GM13977 (cell line): Measurements from ENCODE around the gene PCDHGC3.

ENCODE experiments used
- DNase-seq: peaks from one replicate; pipeline ENCODE4 v3.0.0; 2012; ENCODE audit warnings: low spot score
- in situ Hi-C: fragments of 300-500 bp; cut with MboI; formaldehyde crosslinking; loops from one replicate; pipeline ENCODE4 v1.12.0; 2022; ENCODE audit warnings: low sequenced_read_pairs, low pct_unique_long_range_greater_than_20kb, mixed read lengths, inconsistent platforms; ENCODE audit not compliant: unreplicated experiment
- TF ChIP-seq, protein P1 (sequence below): IDR thresholded peaks from 2 replicates; pipeline ENCODE4 v1.5.1; 2012; ENCODE audit warnings: mild to moderate bottlenecking, control low read depth; ENCODE audit not compliant: insufficient read depth; ENCODE audit errors: extremely low read depth, missing control alignments

Gene PCDHGC3

DNA sequence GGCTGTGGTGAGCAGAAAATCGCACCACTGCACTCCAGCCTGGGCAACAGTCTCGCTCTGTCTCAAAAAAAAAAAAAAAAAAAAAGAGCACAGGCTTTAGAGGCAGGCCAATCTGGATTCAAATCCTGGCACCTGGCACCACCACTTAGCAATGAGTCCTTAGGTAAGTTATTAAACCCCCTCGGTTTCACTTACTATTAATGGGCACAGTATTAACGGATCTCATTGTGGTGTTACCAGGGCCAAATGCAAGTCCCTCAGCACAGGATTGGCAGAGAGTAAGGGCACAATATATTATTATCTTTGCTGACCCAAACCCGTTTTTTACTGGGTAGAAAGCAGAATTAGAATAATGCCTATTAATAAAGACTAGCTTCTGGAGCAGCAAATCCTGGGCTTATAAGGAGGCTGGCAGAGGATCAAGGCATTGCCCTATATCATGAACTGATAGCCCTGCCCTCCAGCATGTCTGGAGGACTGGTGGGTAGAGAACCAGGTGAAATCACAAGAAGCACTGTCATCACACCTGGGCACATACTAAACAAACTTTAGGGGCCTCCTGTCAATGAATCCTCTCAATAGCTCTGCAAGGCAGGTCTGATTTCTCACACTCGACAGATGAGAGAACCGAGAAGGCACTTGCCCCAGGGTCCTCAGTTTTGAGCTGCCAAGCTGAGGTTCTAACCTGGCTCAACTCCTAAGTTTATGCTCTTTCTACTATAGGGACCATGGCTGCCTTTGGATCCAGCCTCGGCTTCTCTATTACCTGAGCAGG is 30.8 kb downstream of the PCDHGC3 start:
- in situ Hi-C loops, result no loop called here
- TF ChIP-seq, protein P1, sequence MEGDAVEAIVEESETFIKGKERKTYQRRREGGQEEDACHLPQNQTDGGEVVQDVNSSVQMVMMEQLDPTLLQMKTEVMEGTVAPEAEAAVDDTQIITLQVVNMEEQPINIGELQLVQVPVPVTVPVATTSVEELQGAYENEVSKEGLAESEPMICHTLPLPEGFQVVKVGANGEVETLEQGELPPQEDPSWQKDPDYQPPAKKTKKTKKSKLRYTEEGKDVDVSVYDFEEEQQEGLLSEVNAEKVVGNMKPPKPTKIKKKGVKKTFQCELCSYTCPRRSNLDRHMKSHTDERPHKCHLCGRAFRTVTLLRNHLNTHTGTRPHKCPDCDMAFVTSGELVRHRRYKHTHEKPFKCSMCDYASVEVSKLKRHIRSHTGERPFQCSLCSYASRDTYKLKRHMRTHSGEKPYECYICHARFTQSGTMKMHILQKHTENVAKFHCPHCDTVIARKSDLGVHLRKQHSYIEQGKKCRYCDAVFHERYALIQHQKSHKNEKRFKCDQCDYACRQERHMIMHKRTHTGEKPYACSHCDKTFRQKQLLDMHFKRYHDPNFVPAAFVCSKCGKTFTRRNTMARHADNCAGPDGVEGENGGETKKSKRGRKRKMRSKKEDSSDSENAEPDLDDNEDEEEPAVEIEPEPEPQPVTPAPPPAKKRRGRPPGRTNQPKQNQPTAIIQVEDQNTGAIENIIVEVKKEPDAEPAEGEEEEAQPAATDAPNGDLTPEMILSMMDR, result no peak
- no peak for DNase-seq

DNA sequence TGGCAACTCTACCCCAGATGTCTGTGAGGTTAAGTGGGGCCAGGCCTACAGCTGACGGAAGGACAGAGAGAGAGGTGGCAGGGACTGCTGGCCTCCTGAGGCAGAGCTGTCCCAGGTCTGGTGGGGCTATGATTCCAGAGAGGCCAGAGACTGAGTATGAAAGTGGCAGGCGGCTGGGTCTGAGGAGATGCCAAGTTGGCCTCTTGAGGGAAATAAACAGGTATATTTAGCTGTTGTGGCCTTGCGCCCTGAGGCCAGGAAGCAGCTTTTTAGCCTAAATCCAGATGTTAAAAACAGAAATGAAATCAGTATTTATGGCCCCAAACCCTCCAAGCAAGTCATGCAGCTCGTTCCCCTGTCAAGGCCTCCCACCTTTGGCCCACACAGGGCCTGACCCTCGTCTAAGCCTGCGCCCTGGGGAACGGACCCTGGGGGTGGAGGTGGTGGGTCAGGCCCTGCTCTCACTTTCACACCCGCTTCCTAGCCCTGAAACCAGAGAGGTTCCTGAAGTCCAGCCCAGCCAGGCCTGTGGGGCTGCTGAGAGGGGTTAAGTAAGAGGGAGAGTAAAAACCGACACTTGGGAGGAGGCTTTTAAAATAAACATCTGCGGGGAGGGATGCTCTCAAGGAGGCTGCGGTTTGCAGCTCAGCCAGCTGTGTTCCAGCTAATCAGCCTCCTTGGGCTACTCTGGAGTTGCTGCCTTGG is 31.8 kb downstream of the PCDHGC3 start:
- DNase-seq, result peak; percentile 46
- TF ChIP-seq, protein P1, result no peak
- in situ Hi-C loops, result no loop called here

DNA sequence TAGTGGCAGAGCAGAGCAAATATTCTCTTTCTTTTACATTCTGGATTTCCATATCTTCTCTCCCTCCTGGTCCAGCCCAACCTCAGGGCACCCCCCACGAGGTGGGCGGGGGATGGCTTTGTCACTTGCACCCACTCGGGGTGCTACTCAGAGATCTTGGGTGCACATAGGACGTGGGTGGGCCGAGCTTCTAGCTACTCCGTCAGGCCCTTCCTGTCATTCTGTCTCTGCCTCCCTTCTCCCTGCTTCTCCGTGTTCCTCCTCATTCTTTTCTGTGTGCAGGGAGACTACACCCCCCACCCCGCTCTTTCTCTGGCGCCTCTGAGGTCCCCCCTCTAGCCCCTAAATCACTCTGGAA is 32.7 kb downstream of the PCDHGC3 start:
- TF ChIP-seq, protein P1, result no peak
- in situ Hi-C loops, result no loop called here
- peak; percentile 25 for DNase-seq

DNA sequence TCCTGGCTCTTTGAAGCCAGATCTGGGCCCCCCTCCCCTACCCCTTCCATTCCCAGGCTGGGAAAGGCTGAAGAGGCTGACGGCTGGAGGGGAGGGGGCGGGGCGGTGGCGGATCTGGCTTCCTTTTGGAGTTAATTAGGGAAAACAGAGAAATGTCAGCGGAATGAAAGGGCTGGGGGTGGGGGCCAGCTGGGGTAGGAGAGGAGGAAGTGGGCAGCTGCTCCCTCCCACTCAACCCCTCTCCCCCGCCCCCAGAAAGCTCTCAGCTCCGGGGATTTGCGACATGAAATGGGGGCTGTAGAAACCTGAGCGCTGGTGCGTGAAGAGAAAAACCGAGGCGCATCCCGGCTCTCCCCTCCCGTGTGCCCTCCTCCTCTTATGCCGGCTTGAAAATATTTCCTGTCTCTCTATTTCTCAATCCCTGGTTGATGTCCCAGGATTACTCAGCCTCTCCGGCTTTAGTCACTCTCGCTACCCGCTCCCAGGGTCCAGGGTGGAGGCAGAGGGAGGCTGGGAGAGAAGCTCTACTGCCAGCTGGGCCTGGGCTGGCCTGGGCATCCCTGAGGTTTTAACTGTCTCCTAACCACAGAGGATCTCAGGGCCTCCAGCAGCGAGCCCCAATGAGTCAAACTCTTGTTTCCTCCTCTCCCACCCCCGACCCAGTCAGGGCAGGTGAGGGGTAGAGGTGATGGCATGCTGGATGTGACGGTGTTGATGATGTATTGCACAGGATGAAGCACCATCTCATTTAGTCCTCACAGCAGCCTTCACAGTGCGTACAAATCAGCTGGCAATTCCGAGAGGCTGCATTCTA is 33.2 kb downstream of the PCDHGC3 start:
- in situ Hi-C loops, result no loop called here
- peak; percentile 56 for DNase-seq

DNA sequence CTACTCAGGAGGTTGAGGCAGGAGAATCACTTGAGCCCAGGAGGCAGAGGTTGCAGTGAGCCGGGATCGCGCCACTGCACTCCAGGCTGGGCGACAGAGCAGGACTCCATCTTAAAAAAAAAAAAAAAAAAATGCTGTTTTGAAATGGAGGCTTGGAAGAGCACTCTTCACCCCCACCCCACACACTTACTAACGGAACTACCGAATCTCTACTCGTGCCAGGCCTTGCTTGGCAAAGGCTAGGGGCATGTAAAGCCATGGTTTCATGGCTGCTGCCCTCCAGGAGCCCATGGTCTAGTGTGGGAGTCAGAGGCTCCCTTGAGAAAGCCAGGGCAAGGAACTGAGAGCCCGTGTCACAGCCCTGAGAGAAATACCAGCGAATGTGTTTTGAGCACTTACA is 34.4 kb downstream of the PCDHGC3 start:
- DNase-seq, result no peak
- in situ Hi-C loops, result no loop called here
- TF ChIP-seq, protein P1, result no peak

More for the DNA sequence above, 33.2 kb downstream of the PCDHGC3 start:
- TF ChIP-seq, protein P1, result no peak

DNA sequence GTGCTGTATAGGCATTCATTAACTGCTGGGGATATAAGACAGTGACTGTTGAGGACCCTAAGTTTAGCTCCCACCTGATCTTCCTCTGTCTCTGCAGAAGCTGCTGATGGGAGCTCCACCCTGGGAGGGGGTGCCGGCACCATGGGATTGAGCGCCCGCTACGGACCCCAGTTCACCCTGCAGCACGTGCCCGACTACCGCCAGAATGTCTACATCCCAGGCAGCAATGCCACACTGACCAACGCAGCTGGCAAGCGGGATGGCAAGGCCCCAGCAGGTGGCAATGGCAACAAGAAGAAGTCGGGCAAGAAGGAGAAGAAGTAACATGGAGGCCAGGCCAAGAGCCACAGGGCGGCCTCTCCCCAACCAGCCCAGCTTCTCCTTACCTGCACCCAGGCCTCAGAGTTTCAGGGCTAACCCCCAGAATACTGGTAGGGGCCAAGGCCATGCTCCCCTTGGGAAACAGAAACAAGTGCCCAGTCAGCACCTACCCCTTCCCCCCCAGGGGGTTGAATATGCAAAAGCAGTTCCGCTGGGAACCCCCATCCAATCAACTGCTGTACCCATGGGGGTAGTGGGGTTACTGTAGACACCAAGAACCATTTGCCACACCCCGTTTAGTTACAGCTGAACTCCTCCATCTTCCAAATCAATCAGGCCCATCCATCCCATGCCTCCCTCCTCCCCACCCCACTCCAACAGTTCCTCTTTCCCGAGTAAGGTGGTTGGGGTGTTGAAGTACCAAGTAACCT is 35.3 kb downstream of the PCDHGC3 start:
- in situ Hi-C loops, result no loop called here
- TF ChIP-seq, protein P1, result no peak

More for the DNA sequence above, 35.3 kb downstream of the PCDHGC3 start:
- DNase-seq, result peak; percentile 70
